HepG2 (cell line): ENCODE measurements around the gene SLC25A44. TPM values are rescaled to one million over a fixed set of nuclear protein-coding genes. Genes with fewer than 3 reads are reported as not detected.

ENCODE experiments used
- AFF4 ChIP-seq: sonication (generic); formaldehyde crosslinking; IDR thresholded peaks from 2 replicates; pipeline ENCODE4 v1.4.0; 2020; ENCODE audit warnings: missing genetic modification reagents
- CHCHD3 ChIP-seq: sonication (generic); formaldehyde crosslinking; IDR thresholded peaks from 2 replicates; pipeline ENCODE4 v1.8.0; 2022; ENCODE audit warnings: mild to moderate bottlenecking, missing genetic modification reagents, moderate library complexity
- ELF3 ChIP-seq: IDR thresholded peaks from 2 replicates; pipeline ENCODE4 v1.6.1; 2016; ENCODE audit warnings: missing genetic modification reagents, missing compliant biosample characterization
- HCFC1 ChIP-seq: fragments of 150-350 bp; IDR thresholded peaks from 2 replicates; pipeline ENCODE4 v1.6.1; 2014; ENCODE audit warnings: low read depth, low read length
- HOXD1 ChIP-seq: sonication (generic); formaldehyde crosslinking; IDR thresholded peaks from 2 replicates; pipeline ENCODE4 v1.5.0; 2020; ENCODE audit warnings: missing genetic modification reagents
- JUNB ChIP-seq: sonication (generic); formaldehyde crosslinking; IDR thresholded peaks from 2 replicates; pipeline ENCODE4 v1.8.0; 2022; ENCODE audit warnings: missing genetic modification reagents, mild to moderate bottlenecking, borderline replicate concordance
- KLF6 ChIP-seq: IDR thresholded peaks from 2 replicates; pipeline ENCODE4 v1.8.0; 2016; ENCODE audit warnings: missing biosample characterization, missing genetic modification reagents
- MEIS2 ChIP-seq: sonication (generic); formaldehyde crosslinking; IDR thresholded peaks from 2 replicates; pipeline ENCODE4 v1.9.0; 2021; ENCODE audit warnings: mild to moderate bottlenecking, missing genetic modification reagents
- MXD1 ChIP-seq: sonication (generic); formaldehyde crosslinking; IDR thresholded peaks from 2 replicates; pipeline ENCODE4 v1.4.0; 2020; ENCODE audit warnings: mild to moderate bottlenecking, missing genetic modification reagents
- MYC ChIP-seq: sonication (generic); formaldehyde crosslinking; IDR thresholded peaks from 2 replicates; pipeline ENCODE4 v1.9.0; 2021; ENCODE audit warnings: missing genetic modification reagents, borderline replicate concordance
- PHF5A ChIP-seq: IDR thresholded peaks from one replicate; pipeline ENCODE4 v1.6.1; 2018; ENCODE audit warnings: low read depth, missing genetic modification reagents; ENCODE audit not compliant: unreplicated experiment
- RXRB ChIP-seq: IDR thresholded peaks from 2 replicates; pipeline ENCODE4 v1.6.1; 2016; ENCODE audit warnings: borderline replicate concordance, missing genetic modification reagents, missing compliant biosample characterization
- SAFB2 ChIP-seq: sonication (generic); formaldehyde crosslinking; IDR thresholded peaks from 2 replicates; pipeline ENCODE4 v1.5.1; 2020; ENCODE audit warnings: missing genetic modification reagents, low read depth, mild to moderate bottlenecking, borderline replicate concordance
- ZNF282 ChIP-seq: fragments of 450-650 bp; IDR thresholded peaks from 2 replicates; pipeline ENCODE4 v1.6.1; 2018; ENCODE audit not compliant: partially characterized antibody
- ZNF317 ChIP-seq: sonication (generic); formaldehyde crosslinking; IDR thresholded peaks from 2 replicates; pipeline ENCODE4 v1.5.0; 2020; ENCODE audit warnings: mild to moderate bottlenecking, missing genetic modification reagents
- ZNF331 ChIP-seq: sonication (generic); formaldehyde crosslinking; IDR thresholded peaks from 2 replicates; pipeline ENCODE4 v1.4.0; 2020; ENCODE audit warnings: missing genetic modification reagents
- ZNF549 ChIP-seq: sonication (generic); formaldehyde crosslinking; IDR thresholded peaks from 2 replicates; pipeline ENCODE4 v1.5.0; 2020; ENCODE audit warnings: missing genetic modification reagents
- ZNF598 ChIP-seq: sonication (generic); formaldehyde crosslinking; IDR thresholded peaks from 2 replicates; pipeline ENCODE4 v1.5.1; 2020; ENCODE audit warnings: mild to moderate bottlenecking, missing genetic modification reagents, borderline replicate concordance
- ZNF639 ChIP-seq: conservative IDR thresholded peaks from 2 replicates; pipeline ENCODE4 v1.6.1; 2018; ENCODE audit warnings: missing genetic modification reagents
- ZNF644 ChIP-seq: IDR thresholded peaks from 2 replicates; pipeline ENCODE4 v1.6.1; 2016; ENCODE audit warnings: low read depth
- ZNF781 ChIP-seq: sonication (generic); formaldehyde crosslinking; IDR thresholded peaks from 2 replicates; pipeline ENCODE4 v1.5.1; 2020; ENCODE audit warnings: borderline replicate concordance, mild to moderate bottlenecking, missing genetic modification reagents; ENCODE audit errors: not compliant biosample characterization
- ZNF788 ChIP-seq: sonication (generic); formaldehyde crosslinking; IDR thresholded peaks from 2 replicates; pipeline ENCODE4 v1.5.0; 2020; ENCODE audit warnings: mild to moderate bottlenecking, missing genetic modification reagents, borderline replicate concordance
- ZNF790 ChIP-seq: sonication (generic); formaldehyde crosslinking; IDR thresholded peaks from 2 replicates; pipeline ENCODE4 v1.8.0; 2022; ENCODE audit warnings: missing genetic modification reagents, mild to moderate bottlenecking, borderline replicate concordance
- ZNF816 ChIP-seq: sonication (generic); formaldehyde crosslinking; IDR thresholded peaks from 2 replicates; pipeline ENCODE4 v1.8.0; 2022; ENCODE audit warnings: missing genetic modification reagents, mild to moderate bottlenecking, borderline replicate concordance
- ZSCAN21 ChIP-seq: sonication (generic); formaldehyde crosslinking; IDR thresholded peaks from 2 replicates; pipeline ENCODE4 v1.8.0; 2022; ENCODE audit warnings: mild to moderate bottlenecking, missing genetic modification reagents, moderate library complexity, borderline replicate concordance
- ZSCAN30 ChIP-seq: sonication (generic); formaldehyde crosslinking; IDR thresholded peaks from 2 replicates; pipeline ENCODE4 v1.5.0; 2020; ENCODE audit warnings: mild to moderate bottlenecking, missing genetic modification reagents
- polyA plus RNA-seq, 8 experiments: library from polyadenylated mRNA; depleted of rRNA in 3 of 8; stranded (reverse) in 7 of 8; unstranded in 1 of 8; fragments of >200 nt; fragmentation: Illumina TruSeq in 4 of 8; extraction: Trizol in 4 of 8; gene quantifications; 2 replicates each; pipeline versions ENCODE4 v1.2.1 to v1.2.3, GENCODE V29; 2011 to 2016; ENCODE audit warnings: low read depth in 4 of 8, missing spikeins in 1 of 8, mixed read lengths in 1 of 8; ENCODE audit not compliant: insufficient read depth in 1 of 8
- total RNA-seq, 5 experiments: library from RNA; depleted of rRNA; stranded (reverse); fragments of >200 nt; fragmentation: Illumina TruSeq; extraction: Trizol; gene quantifications; 2 replicates each; pipeline ENCODE4 v1.2.3, GENCODE V29; 2016; ENCODE audit warnings: low read depth in 1 of 5

The SLC25A44 gene
- total and polyA plus RNA-seq, 2 of the 13 experiments (the other 11 are each of a cell fraction or from before 2014, with no cell fraction given), result 10.7 to 13.4 TPM

GRCh38 chr1:156212833-156213643 lies 19.1 kb downstream of the SLC25A44 start, which contains the start of gene PMF1 (continued):
- no peak; the same call in 1 of the 2 replicates for TF ChIP-seq RXRB (CRISPR knock-in tag)
- TF ChIP-seq PHF5A, result no peak
- TF ChIP-seq MEIS2 (CRISPR knock-in tag), result peak; percentile 69; the same call in 1 of the 2 replicates
- TF ChIP-seq ZNF549 (CRISPR knock-in tag), result no peak
- TF ChIP-seq MYC (CRISPR knock-in tag), result peak; percentile 87
- no peak for TF ChIP-seq JUNB (CRISPR knock-in tag)
- TF ChIP-seq ZNF788 (CRISPR knock-in tag), result 0 out of 2 replicates have a peak, but pooled peaks have one; percentile 41
- no peak for TF ChIP-seq ZNF790 (CRISPR knock-in tag)
- TF ChIP-seq MXD1 (CRISPR knock-in tag), result no peak
- no peak for TF ChIP-seq ZNF282
- TF ChIP-seq HOXD1 (CRISPR knock-in tag), result no peak; the same call in 1 of the 2 replicates
- TF ChIP-seq ELF3 (CRISPR knock-in tag), result peak; percentile 38; the same call in 1 of the 2 replicates
- TF ChIP-seq KLF6 (CRISPR knock-in tag), result no peak
- 0 out of 2 replicates have a peak, but pooled peaks have one; percentile 37 for TF ChIP-seq CHCHD3 (CRISPR knock-in tag)
- no peak; the same call in 1 of the 2 replicates for TF ChIP-seq ZNF639
- TF ChIP-seq ZNF781, result peak; percentile 73
- no peak for TF ChIP-seq AFF4
- no peak for TF ChIP-seq ZNF644 (CRISPR knock-in tag)
- no peak for TF ChIP-seq ZNF317 (CRISPR knock-in tag)
- TF ChIP-seq SAFB2, result no peak
- peak; percentile 85; the same call in 1 of the 2 replicates for TF ChIP-seq ZNF816
- TF ChIP-seq ZSCAN30 (CRISPR knock-in tag), result no peak
- TF ChIP-seq HCFC1, result no peak; the same call in 1 of the 2 replicates
- TF ChIP-seq ZSCAN21, result peak; percentile 80
- TF ChIP-seq ZNF331 (CRISPR knock-in tag), result no peak
- 0 out of 2 replicates have a peak, but pooled peaks have one; percentile 35 for TF ChIP-seq ZNF598 (CRISPR knock-in tag)
